Hepatocyte (in vitro differentiated cells): ENCODE results near the gene INPP5D. TPM values are rescaled to one million over a fixed set of nuclear protein-coding genes. Genes with fewer than 3 reads are reported as not detected.

Experiments used
- DNase-seq: peaks from one replicate; pipeline ENCODE4 v3.0.0-alpha.2; 2016; ENCODE audit warnings: low spot score
- H2AFZ ChIP-seq: fragments of 200-600 bp; sonication (generic); 2 replicates; pipeline ENCODE4 v1.6.0; 2016; ENCODE audit warnings: antibody characterized with exemption, mild to moderate bottlenecking
- H3K27ac ChIP-seq: fragments of 200-600 bp; sonication (generic); 2 replicates; pipeline ENCODE4 v1.5.1; 2016; ENCODE audit warnings: mild to moderate bottlenecking
- H3K27me3 ChIP-seq: fragments of 200-600 bp; sonication (generic); 2 replicates; pipeline ENCODE4 v1.6.1; 2016
- H3K36me3 ChIP-seq: fragments of 200-600 bp; sonication (generic); replicated peaks from 2 replicates; pipeline ENCODE4 v1.5.1; 2016; ENCODE audit warnings: low read depth; ENCODE audit not compliant: insufficient read depth
- H3K4me1 ChIP-seq: fragments of 200-600 bp; sonication (generic); 2 replicates; pipeline ENCODE4 v1.5.1; 2016; ENCODE audit warnings: mild to moderate bottlenecking, moderate library complexity; ENCODE audit not compliant: insufficient read depth
- H3K4me2 ChIP-seq: fragments of 200-600 bp; sonication (generic); 2 replicates; pipeline ENCODE4 v1.6.0; 2016
- H3K4me3 ChIP-seq: fragments of 200-600 bp; sonication (generic); 2 replicates; pipeline ENCODE4 v1.5.1; 2016; ENCODE audit warnings: mild to moderate bottlenecking
- H3K79me2 ChIP-seq: fragments of 200-600 bp; sonication (generic); 2 replicates; pipeline ENCODE4 v1.6.0; 2017; ENCODE audit warnings: mild to moderate bottlenecking
- H3K9me2 ChIP-seq: fragments of 200-600 bp; sonication (generic); replicated peaks from 2 replicates; pipeline ENCODE4 v1.6.0; 2017; ENCODE audit warnings: mild to moderate bottlenecking; ENCODE audit not compliant: insufficient read depth
- H3K9me3 ChIP-seq: fragments of 200-600 bp; sonication (generic); 2 replicates; pipeline ENCODE4 v1.5.1; 2016; ENCODE audit warnings: low read depth, mild to moderate bottlenecking
- H4K20me1 ChIP-seq: fragments of 200-600 bp; sonication (generic); 2 replicates; pipeline ENCODE4 v1.6.0; 2016; ENCODE audit warnings: mild to moderate bottlenecking; ENCODE audit not compliant: insufficient read depth, poor library complexity, severe bottlenecking
- CTCF ChIP-seq: fragments of 200-600 bp; sonication (generic); IDR thresholded peaks from 2 replicates; pipeline ENCODE4 v1.5.1; 2016; ENCODE audit warnings: antibody characterized with exemption, mild to moderate bottlenecking; ENCODE audit not compliant: poor library complexity
- EZH2 ChIP-seq: fragments of 200-600 bp; sonication (generic); IDR thresholded peaks from 2 replicates; pipeline ENCODE4 v1.6.1; 2016; ENCODE audit warnings: antibody characterized with exemption, mild to moderate bottlenecking, borderline replicate concordance
- EZH2phosphoT487 ChIP-seq: fragments of 200-600 bp; sonication (generic); IDR thresholded peaks from one replicate; pipeline ENCODE4 v1.6.1; 2018; ENCODE audit warnings: antibody characterized with exemption, mild to moderate bottlenecking, low read depth, moderate library complexity; ENCODE audit not compliant: unreplicated experiment, severe bottlenecking
- WGBS: methylation state at CpG from one replicate; pipeline ENCODE4 v1.1.6; 2016; ENCODE audit warnings: low lambda C conversion rate; ENCODE audit errors: missing lambda C conversion rate; 5-methylcytosine and 5-hydroxymethylcytosine counted together
- polyA plus RNA-seq: library from polyadenylated mRNA; unstranded; fragments of >200 nt; fragmentation: Nextera tagmentation; extraction: Ambion mirVana; gene quantifications from 2 replicates; pipeline ENCODE4 v1.2.1, GENCODE V29; 2016
- total RNA-seq: library from RNA; depleted of rRNA; stranded (reverse); fragments of >200 nt; gene quantifications from 2 replicates; pipeline ENCODE4 v1.2.3, GENCODE V29; 2014

Gene INPP5D
- total and polyA plus RNA-seq, 2 experiments from 2014 or later = 3.3 to 5.2 TPM

GRCh38 chr2:233039212-233039845 lies 20.8 kb upstream of the INPP5D start:
- H3K27me3 ChIP-seq = no peaks in the 10 kb centered on the region
- TF ChIP-seq EZH2 (no peak), CTCF (no peak), EZH2phosphoT487 (no peak)
- no peaks in the 10 kb centered on the region for H3K4me1 ChIP-seq
- H3K27ac ChIP-seq = no peak overlapping the region
- no peaks in the 10 kb centered on the region for H3K9me2 ChIP-seq
- H4K20me1 ChIP-seq = no peaks in the 10 kb centered on the region
- DNase-seq = no peak
- H3K4me2 ChIP-seq = no peak overlapping the region
- no peak overlapping the region for H3K4me3 ChIP-seq
- no peak overlapping the region for H2AFZ ChIP-seq
- H3K79me2 ChIP-seq = no peaks in the 10 kb centered on the region
- no peaks in the 10 kb centered on the region for H3K9me3 ChIP-seq
- WGBS = 76% methylated on average over 8 of the region's 8 CpGs
- no peaks in the 10 kb centered on the region for H3K36me3 ChIP-seq

- Histone ChIP-seq H3K4me2 (no peak overlapping the region), H3K79me2 (no peaks in the 10 kb centered on the region), H2AFZ (no peak overlapping the region), H3K4me3 (no peak overlapping the region), H4K20me1 (no peaks in the 10 kb centered on the region), H3K9me2 (no peaks in the 10 kb centered on the region), H3K27me3 (no peaks in the 10 kb centered on the region), H3K36me3 (no peaks in the 10 kb centered on the region), H3K27ac (no peak overlapping the region), H3K4me1 (no peaks in the 10 kb centered on the region), H3K9me3 (no peaks in the 10 kb centered on the region)
- DNase-seq = no peak
- 97% methylated on average over 10 of the region's 10 CpGs for whole genome bisulfite sequencing
- TF ChIP-seq EZH2phosphoT487 = no peak
- TF ChIP-seq CTCF = no peak
- no peak for TF ChIP-seq EZH2
These were observed 20.2 kb upstream of the INPP5D start for GRCh38 chr2:233039846-233040530.

- Histone ChIP-seq H3K4me1 (no peaks in the 10 kb centered on the region), H3K79me2 (no peaks in the 10 kb centered on the region), H3K9me3 (no peaks in the 10 kb centered on the region), H3K27me3 (no peaks in the 10 kb centered on the region), H2AFZ (no peak overlapping the region), H3K36me3 (no peaks in the 10 kb centered on the region), H3K4me3 (no peak overlapping the region), H4K20me1 (no peaks in the 10 kb centered on the region), H3K27ac (no peak overlapping the region), H3K4me2 (no peak overlapping the region), H3K9me2 (no peaks in the 10 kb centered on the region)
- DNase-seq = no peak
- TF ChIP-seq EZH2phosphoT487 (no peak), EZH2 (no peak), CTCF (no peak)
- 93% methylated on average over 4 of the region's 4 CpGs for WGBS
These were observed 19.6 kb upstream of the INPP5D start for GRCh38 chr2:233040571-233040970.
